ENCODE results near the gene ANKLE1.

DNA sequence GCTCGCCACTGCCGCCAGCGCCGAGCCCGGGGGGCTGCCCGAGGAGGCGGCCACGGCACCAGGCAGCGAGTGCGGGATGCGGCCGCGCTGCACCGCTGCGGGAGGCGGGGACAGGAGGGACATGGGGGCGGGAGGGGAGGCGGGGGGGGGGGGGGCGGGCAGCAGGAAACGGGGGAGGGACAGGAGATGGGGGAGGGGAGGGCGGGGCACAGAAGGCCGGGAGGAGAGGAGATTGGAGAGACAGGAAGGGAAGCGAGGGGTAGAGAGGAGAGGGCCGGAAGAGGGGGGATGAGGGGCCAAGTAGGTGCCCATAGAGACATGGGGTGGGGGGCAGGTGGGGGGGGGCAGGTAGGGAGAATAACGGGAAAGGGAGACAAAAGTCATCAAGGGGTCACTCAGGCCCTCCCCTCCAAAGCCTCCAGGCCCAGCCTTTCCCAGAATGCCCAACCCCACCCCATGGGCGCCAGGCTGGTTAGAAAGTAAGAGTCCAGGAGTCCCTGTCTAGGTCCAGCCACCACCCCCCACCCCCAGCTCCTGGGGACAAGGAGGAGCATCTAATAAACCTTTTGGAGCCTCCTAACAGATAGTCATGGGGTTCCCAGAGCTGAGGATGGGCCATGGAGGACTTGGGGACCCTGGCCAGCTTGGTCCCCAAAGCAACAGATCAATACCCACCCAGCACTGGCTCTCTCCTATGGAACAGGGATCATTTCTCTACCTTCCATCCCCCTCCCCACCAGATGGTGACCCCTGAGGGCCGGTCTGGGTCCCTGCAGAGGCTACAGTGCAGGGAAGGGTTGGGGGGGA is 45.5 kb upstream of the ANKLE1 start:
- TF ChIP-seq CTCF (IDR thresholded peaks at IDR 0.05; ENCODE audit: extremely low read depth in 1 of 2, insufficient read depth in 1 of 2, low read depth in 1 of 2, low read length in 2 of 2) (no peak), MYC (IDR thresholded peaks at IDR 0.05; ENCODE audit: low read depth, low read length) (no peak), EZH2 (IDR thresholded peaks at IDR 0.05; ENCODE audit: borderline replicate concordance, low read depth, low read length, severe bottlenecking) (no peak), POLR2A (IDR thresholded peaks at IDR 0.05; ENCODE audit: low read depth, low read length) (no peak), POLR2AphosphoS5 (IDR thresholded peaks at IDR 0.05; ENCODE audit: insufficient read depth, low read depth, low read length) (no peak), JUN (IDR thresholded peaks at IDR 0.05; ENCODE audit: borderline replicate concordance, insufficient read depth, insufficient read length, low read depth) (no peak), FOS (IDR thresholded peaks at IDR 0.05; ENCODE audit: borderline replicate concordance, insufficient read depth, low read length) (no peak)
- TF ChIP-seq, protein P1, sequence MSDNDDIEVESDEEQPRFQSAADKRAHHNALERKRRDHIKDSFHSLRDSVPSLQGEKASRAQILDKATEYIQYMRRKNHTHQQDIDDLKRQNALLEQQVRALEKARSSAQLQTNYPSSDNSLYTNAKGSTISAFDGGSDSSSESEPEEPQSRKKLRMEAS (IDR thresholded peaks at IDR 0.05; ENCODE audit: insufficient read depth, insufficient read length), result no peak
